Prostate gland (tissue), 2 donors: Measurements from ENCODE around the gene TBC1D22A. TPM values are rescaled to one million over a fixed set of nuclear protein-coding genes. Genes with fewer than 3 reads are reported as not detected.

Source experiments
- DNase-seq: peaks from one replicate; pipeline ENCODE4 v3.0.0-alpha.2; 2019; ENCODE audit warnings: low spot score
- H3K27ac ChIP-seq, 2 donors: fragments of 200-600 bp; sonication (generic); 2 replicates each; pipeline ENCODE4 v1.5.1; 2017 to 2019
- H3K27me3 ChIP-seq: fragments of 200-600 bp; sonication (generic); replicated peaks from 2 replicates; pipeline ENCODE4 v1.5.1; 2019; ENCODE audit not compliant: insufficient read depth
- H3K36me3 ChIP-seq, 2 donors: fragments of 200-600 bp; sonication (generic); 1 replicate in 1 of 2; 2 replicates in 1 of 2; pipeline versions ENCODE4 v1.5.1 to v1.8.1; 2017 to 2019
- H3K4me1 ChIP-seq: fragments of 200-600 bp; sonication (generic); replicated peaks from 2 replicates; pipeline ENCODE4 v1.5.1; 2019
- H3K4me3 ChIP-seq, 2 donors: fragments of 200-600 bp; sonication (generic); 2 replicates each; pipeline ENCODE4 v1.5.1; 2017 to 2019
- H3K9me3 ChIP-seq: fragments of 200-600 bp; sonication (generic); 2 replicates; pipeline ENCODE4 v1.5.1; 2017
- CTCF ChIP-seq, 4 experiments: fragments of 200-600 bp in 2 of 4; fragments of 450-650 bp in 2 of 4; sonication (generic) in 2 of 4; IDR thresholded peaks; 1 replicate in 3 of 4; 2 replicates in 1 of 4; pipeline ENCODE4 v1.5.1; 2016 to 2019; ENCODE audit warnings: antibody characterized with exemption in 4 of 4, mild to moderate bottlenecking in 2 of 4, moderate library complexity in 2 of 4
- POLR2A ChIP-seq: fragments of 450-650 bp; IDR thresholded peaks from one replicate; pipeline ENCODE4 v1.6.1; 2016; ENCODE audit warnings: antibody characterized with exemption, mild to moderate bottlenecking
- POLR2AphosphoS5 ChIP-seq: sonication (generic); formaldehyde crosslinking; IDR thresholded peaks from one replicate; pipeline ENCODE4 v1.6.1; 2017; ENCODE audit warnings: antibody characterized with exemption
- WGBS: methylation state at CpG from one replicate; pipeline ENCODE4 v1.1.5; 2018; 5-methylcytosine and 5-hydroxymethylcytosine counted together
- intact Hi-C: fragments of 100-400 bp; cut with DNase I; formaldehyde crosslinking; loops from one replicate; pipeline ENCODE4 v1.14.2; 2022
- total RNA-seq, 2 donors: library from RNA; depleted of rRNA; stranded (reverse); fragments of >200 nt; gene quantifications; one replicate each; pipeline ENCODE4 v1.1.0, GENCODE V29; 2016

The TBC1D22A gene
- total RNA-seq, 2 donors from 2014 or later, result 16.0 to 30.7 TPM

GRCh38 chr22:46728470-46728869, 34.0 kb upstream of the TBC1D22A start:
- no peak overlapping the region for H3K27ac ChIP-seq
- no peak for DNase-seq
- H3K36me3 ChIP-seq, result no peaks in the 10 kb centered on the region
- no peak for TF ChIP-seq CTCF (IDR thresholded peaks at IDR 0.05)
- TF ChIP-seq POLR2AphosphoS5, result no peak
- TF ChIP-seq POLR2A, result no peak
- intact Hi-C loops, result no loop called here
- H3K27me3 ChIP-seq, result no peaks in the 10 kb centered on the region
- no peak overlapping the region for H3K4me3 ChIP-seq
- peaks cover 3% of the 10 kb centered on the region for H3K4me1 ChIP-seq
- no peaks in the 10 kb centered on the region for H3K9me3 ChIP-seq
- WGBS, result 79% methylated on average over 11 of the region's 11 CpGs

- no peak for TF ChIP-seq CTCF (IDR thresholded peaks at IDR 0.05)
- TF ChIP-seq POLR2AphosphoS5, result no peak
- no peak for TF ChIP-seq POLR2A
- Histone ChIP-seq H3K27ac (no peak overlapping the region), H3K9me3 (no peaks in the 10 kb centered on the region), H3K27me3 (no peaks in the 10 kb centered on the region), H3K4me3 (no peak overlapping the region), H3K36me3 (no peaks in the 10 kb centered on the region), H3K4me1 (peaks cover 3% of the 10 kb centered on the region)
- no peak for DNase-seq
- 38% methylated on average over 8 of the region's 9 CpGs for WGBS
- intact Hi-C loops, result no loop called here
Observed at GRCh38 chr22:46730568-46731245, 31.7 kb upstream of the TBC1D22A start.

GRCh38 chr22:46731246-46732040, 31.0 kb upstream of the TBC1D22A start:
- TF ChIP-seq CTCF (IDR thresholded peaks at IDR 0.05), result no peak
- TF ChIP-seq POLR2A, result no peak
- TF ChIP-seq POLR2AphosphoS5, result peak; percentile 11
- peaks cover 3% of the 10 kb centered on the region for H3K4me1 ChIP-seq
- no peak overlapping the region for H3K4me3 ChIP-seq
- peak overlapping the region in 1 of 2 donors; percentile 10 for H3K27ac ChIP-seq
- WGBS, result 41% methylated on average over 19 of the region's 22 CpGs
- H3K27me3 ChIP-seq, result no peaks in the 10 kb centered on the region
- DNase-seq, result peak; percentile 64
- H3K36me3 ChIP-seq, result no peaks in the 10 kb centered on the region
- intact Hi-C loops, result loop anchor here (2.0 kb wide), 1 partner anchor 81 kb away; no protein-coding TSS in a partner anchor
- no peaks in the 10 kb centered on the region for H3K9me3 ChIP-seq

- no peaks in the 10 kb centered on the region for H3K36me3 ChIP-seq
- no peak overlapping the region for H3K4me3 ChIP-seq
- H3K27me3 ChIP-seq, result no peaks in the 10 kb centered on the region
- TF ChIP-seq POLR2A, result no peak
- TF ChIP-seq CTCF (IDR thresholded peaks at IDR 0.05), result no peak
- TF ChIP-seq POLR2AphosphoS5, result no peak
- H3K9me3 ChIP-seq, result no peaks in the 10 kb centered on the region
- peaks cover 3% of the 10 kb centered on the region for H3K4me1 ChIP-seq
- 88% methylated on average over 13 of the region's 14 CpGs for WGBS
- H3K27ac ChIP-seq, result peak overlapping the region in 1 of 2 donors; percentile 10
- DNase-seq, result no peak
- intact Hi-C loops, result loop anchor here (2.0 kb wide), 1 partner anchor 81 kb away; no protein-coding TSS in a partner anchor
Observed at GRCh38 chr22:46732041-46732379, 30.4 kb upstream of the TBC1D22A start.
